HepG2 (cell line): Measurements from ENCODE around the gene GPR158. TPM values are rescaled to one million over a fixed set of nuclear protein-coding genes. Genes with fewer than 3 reads are reported as not detected.
A peak's percentile ranks its signal among the peaks of the same experiment; 100 is the strongest.

Experiments used
- ARID5B ChIP-seq: IDR thresholded peaks from 2 replicates; pipeline ENCODE4 v1.4.0; 2020; ENCODE audit warnings: mild to moderate bottlenecking, missing genetic modification reagents
- BCL3 ChIP-seq: sonication (generic); formaldehyde crosslinking; IDR thresholded peaks from 2 replicates; pipeline ENCODE4 v1.5.1; 2020; ENCODE audit warnings: mild to moderate bottlenecking, missing genetic modification reagents, moderate library complexity
- HMG20B ChIP-seq: conservative IDR thresholded peaks from 2 replicates; pipeline ENCODE4 v1.6.1; 2016; ENCODE audit warnings: missing genetic modification reagents, missing compliant biosample characterization
- HMGXB3 ChIP-seq: sonication (generic); formaldehyde crosslinking; IDR thresholded peaks from 2 replicates; pipeline ENCODE4 v1.4.0; 2020; ENCODE audit warnings: missing genetic modification reagents, borderline replicate concordance
- ISL2 ChIP-seq: sonication (generic); formaldehyde crosslinking; IDR thresholded peaks from 2 replicates; pipeline ENCODE4 v1.5.0; 2020; ENCODE audit warnings: missing genetic modification reagents
- NFKB2 ChIP-seq: sonication (generic); formaldehyde crosslinking; IDR thresholded peaks from 2 replicates; pipeline ENCODE4 v1.4.0; 2020; ENCODE audit warnings: missing genetic modification reagents, borderline replicate concordance
- RBM22 ChIP-seq: fragments of 200-400 bp; formaldehyde crosslinking; optimal IDR thresholded peaks from 2 replicates; pipeline ENCODE3; 2017; ENCODE audit warnings: mild to moderate bottlenecking, low read length, moderate library complexity
- WIZ ChIP-seq: sonication (generic); formaldehyde crosslinking; IDR thresholded peaks from 2 replicates; pipeline ENCODE4 v1.5.1; 2020; ENCODE audit warnings: mild to moderate bottlenecking, missing genetic modification reagents
- ZBED4 ChIP-seq: sonication (generic); formaldehyde crosslinking; IDR thresholded peaks from 2 replicates; pipeline ENCODE4 v1.4.0; 2020; ENCODE audit warnings: missing genetic modification reagents, borderline replicate concordance
- ZNF260 ChIP-seq: sonication (generic); formaldehyde crosslinking; IDR thresholded peaks from 2 replicates; pipeline ENCODE4 v1.4.0; 2020; ENCODE audit warnings: missing genetic modification reagents, low read depth, mild to moderate bottlenecking, borderline replicate concordance
- ZNF343 ChIP-seq: sonication (generic); formaldehyde crosslinking; IDR thresholded peaks from 2 replicates; pipeline ENCODE4 v1.4.0; 2020; ENCODE audit warnings: mild to moderate bottlenecking, missing genetic modification reagents
- ZNF414 ChIP-seq: sonication (generic); formaldehyde crosslinking; IDR thresholded peaks from 2 replicates; pipeline ENCODE4 v1.5.0; 2020; ENCODE audit warnings: missing genetic modification reagents
- ZNF790 ChIP-seq: sonication (generic); formaldehyde crosslinking; IDR thresholded peaks from 2 replicates; pipeline ENCODE4 v1.8.0; 2022; ENCODE audit warnings: missing genetic modification reagents, mild to moderate bottlenecking, borderline replicate concordance
- polyA plus RNA-seq, 8 experiments: library from polyadenylated mRNA; depleted of rRNA in 3 of 8; stranded (reverse) in 7 of 8; unstranded in 1 of 8; fragments of >200 nt; fragmentation: Illumina TruSeq in 4 of 8; extraction: Trizol in 4 of 8; gene quantifications; 2 replicates each; pipeline versions ENCODE4 v1.2.1 to v1.2.3, GENCODE V29; 2011 to 2016; ENCODE audit warnings: low read depth in 4 of 8, missing spikeins in 1 of 8, mixed read lengths in 1 of 8; ENCODE audit not compliant: insufficient read depth in 1 of 8
- total RNA-seq, 5 experiments: library from RNA; depleted of rRNA; stranded (reverse); fragments of >200 nt; fragmentation: Illumina TruSeq; extraction: Trizol; gene quantifications; 2 replicates each; pipeline ENCODE4 v1.2.3, GENCODE V29; 2016; ENCODE audit warnings: low read depth in 1 of 5

GPR158 gene
- total and polyA plus RNA-seq, 2 of the 13 experiments (the other 11 are each of a cell fraction or from before 2014, with no cell fraction given): not detected

- peak; percentile 75; the same call in 1 of the 2 replicates for TF ChIP-seq HMGXB3
- no peak for TF ChIP-seq ZNF414 (CRISPR knock-in tag)
- peak; percentile 75; the same call in 1 of the 2 replicates for TF ChIP-seq ZNF790 (CRISPR knock-in tag)
- 0 out of 2 replicates have a peak, but pooled peaks have one; percentile 53 for TF ChIP-seq ZNF343 (CRISPR knock-in tag)
- peak; percentile 80 for TF ChIP-seq NFKB2 (CRISPR knock-in tag)
- TF ChIP-seq ZBED4 (CRISPR knock-in tag): 0 out of 2 replicates have a peak, but pooled peaks have one; percentile 42
- 0 out of 2 replicates have a peak, but pooled peaks have one; percentile 35 for TF ChIP-seq BCL3 (CRISPR knock-in tag)
- TF ChIP-seq ARID5B (CRISPR knock-in tag): peak; percentile 54
- no peak for TF ChIP-seq RBM22
- peak; percentile 98 for TF ChIP-seq WIZ
- no peak for TF ChIP-seq ZNF260 (CRISPR knock-in tag)
- 0 out of 2 replicates have a peak, but pooled peaks have one; percentile 45 for TF ChIP-seq ISL2 (CRISPR knock-in tag)
- 0 out of 2 replicates have a peak, but pooled peaks have one; percentile 56 for TF ChIP-seq HMG20B (CRISPR knock-in tag)
These were observed at the start of gene GPR158 (continued) for GRCh38 chr10:25174461-25175230.
